Cardiac muscle cell (in vitro differentiated cells and primary cell): ENCODE data around the gene ADAM12. TPM values are rescaled to one million over a fixed set of nuclear protein-coding genes. Genes with fewer than 3 reads are reported as not detected.
A peak's percentile ranks its signal among the peaks of the same experiment; 100 is the strongest.

Experiments
- DNase-seq, 2 donors: peaks; one replicate each; pipeline versions ENCODE4 v3.0.0 to v3.0.0-alpha.2; 2010 to 2017; ENCODE audit warnings: low read depth in 1 of 2, low spot score in 1 of 2
- H3K27ac ChIP-seq: fragments of 200-600 bp; sonication (generic); 2 replicates; pipeline ENCODE4 v1.5.1; 2016
- H3K27me3 ChIP-seq: fragments of 200-600 bp; sonication (generic); 2 replicates; pipeline ENCODE4 v1.6.0; 2016; ENCODE audit warnings: control low read depth
- H3K36me3 ChIP-seq: fragments of 200-600 bp; sonication (generic); 2 replicates; pipeline ENCODE4 v1.5.1; 2016; ENCODE audit warnings: control low read depth
- H3K4me1 ChIP-seq: fragments of 200-600 bp; sonication (generic); 2 replicates; pipeline ENCODE4 v1.8.1; 2017; ENCODE audit warnings: low read depth, mild to moderate bottlenecking, mixed run types
- H3K4me3 ChIP-seq: fragments of 200-600 bp; sonication (generic); 2 replicates; pipeline ENCODE4 v1.5.1; 2016; ENCODE audit warnings: mild to moderate bottlenecking
- H3K9me3 ChIP-seq: fragments of 200-600 bp; sonication (generic); 2 replicates; pipeline ENCODE4 v1.5.1; 2017; ENCODE audit warnings: low read depth, mild to moderate bottlenecking, control low read depth
- polyA plus RNA-seq: library from polyadenylated mRNA; unstranded; fragments of >200 nt; fragmentation: Nextera tagmentation; extraction: Ambion mirVana; gene quantifications from 2 replicates; pipeline ENCODE4 v1.2.1, GENCODE V29; 2016
- total RNA-seq: library from RNA; depleted of rRNA; stranded (reverse); fragments of >200 nt; gene quantifications from 2 replicates; pipeline ENCODE4 v1.2.3, GENCODE V29; 2016
- TF ChIP-seq, protein P1 (sequence below): IDR thresholded peaks from 2 replicates; pipeline ENCODE4 v1.5.1; 2012; ENCODE audit warnings: low read depth, mild to moderate bottlenecking, low read length

Gene ADAM12
- total and polyA plus RNA-seq, 2 experiments from 2014 or later, result 0.18 to 1.1 TPM

DNA sequence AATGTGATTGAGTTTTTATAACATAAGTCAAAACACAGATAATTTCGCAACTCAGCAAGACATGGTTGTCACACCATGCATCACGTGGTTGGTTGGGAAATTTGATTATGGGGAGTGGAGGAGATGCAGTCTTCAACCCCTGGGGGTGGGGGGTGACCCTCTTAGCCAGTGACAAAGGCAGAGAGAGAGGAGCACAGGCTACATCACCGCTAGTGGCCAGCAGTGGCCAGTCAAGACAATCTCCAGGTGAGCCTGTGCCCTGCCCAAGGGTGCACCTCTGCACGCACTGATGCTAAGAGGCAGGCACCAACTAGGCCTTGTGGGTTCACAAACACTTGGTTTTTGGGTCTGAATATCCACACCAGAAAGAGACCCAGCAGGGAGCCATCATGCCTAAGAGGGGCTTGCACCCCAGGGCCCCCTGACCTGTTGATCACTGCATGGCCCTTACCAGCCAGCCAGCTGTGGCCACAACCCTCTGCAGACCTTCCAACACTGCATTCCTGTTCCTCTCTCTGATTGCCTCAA lies 247.5 kb downstream of the ADAM12 start:
- no peaks in the 10 kb centered on the region for H3K27me3 ChIP-seq
- H3K36me3 ChIP-seq, result no peaks in the 10 kb centered on the region
- H3K4me1 ChIP-seq, result no peaks in the 10 kb centered on the region
- no peak overlapping the region for H3K27ac ChIP-seq
- TF ChIP-seq, protein P1, sequence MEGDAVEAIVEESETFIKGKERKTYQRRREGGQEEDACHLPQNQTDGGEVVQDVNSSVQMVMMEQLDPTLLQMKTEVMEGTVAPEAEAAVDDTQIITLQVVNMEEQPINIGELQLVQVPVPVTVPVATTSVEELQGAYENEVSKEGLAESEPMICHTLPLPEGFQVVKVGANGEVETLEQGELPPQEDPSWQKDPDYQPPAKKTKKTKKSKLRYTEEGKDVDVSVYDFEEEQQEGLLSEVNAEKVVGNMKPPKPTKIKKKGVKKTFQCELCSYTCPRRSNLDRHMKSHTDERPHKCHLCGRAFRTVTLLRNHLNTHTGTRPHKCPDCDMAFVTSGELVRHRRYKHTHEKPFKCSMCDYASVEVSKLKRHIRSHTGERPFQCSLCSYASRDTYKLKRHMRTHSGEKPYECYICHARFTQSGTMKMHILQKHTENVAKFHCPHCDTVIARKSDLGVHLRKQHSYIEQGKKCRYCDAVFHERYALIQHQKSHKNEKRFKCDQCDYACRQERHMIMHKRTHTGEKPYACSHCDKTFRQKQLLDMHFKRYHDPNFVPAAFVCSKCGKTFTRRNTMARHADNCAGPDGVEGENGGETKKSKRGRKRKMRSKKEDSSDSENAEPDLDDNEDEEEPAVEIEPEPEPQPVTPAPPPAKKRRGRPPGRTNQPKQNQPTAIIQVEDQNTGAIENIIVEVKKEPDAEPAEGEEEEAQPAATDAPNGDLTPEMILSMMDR, result no peak
- H3K4me3 ChIP-seq, result no peak overlapping the region
- H3K9me3 ChIP-seq, result no peaks in the 10 kb centered on the region
- DNase-seq, result no peak

DNA sequence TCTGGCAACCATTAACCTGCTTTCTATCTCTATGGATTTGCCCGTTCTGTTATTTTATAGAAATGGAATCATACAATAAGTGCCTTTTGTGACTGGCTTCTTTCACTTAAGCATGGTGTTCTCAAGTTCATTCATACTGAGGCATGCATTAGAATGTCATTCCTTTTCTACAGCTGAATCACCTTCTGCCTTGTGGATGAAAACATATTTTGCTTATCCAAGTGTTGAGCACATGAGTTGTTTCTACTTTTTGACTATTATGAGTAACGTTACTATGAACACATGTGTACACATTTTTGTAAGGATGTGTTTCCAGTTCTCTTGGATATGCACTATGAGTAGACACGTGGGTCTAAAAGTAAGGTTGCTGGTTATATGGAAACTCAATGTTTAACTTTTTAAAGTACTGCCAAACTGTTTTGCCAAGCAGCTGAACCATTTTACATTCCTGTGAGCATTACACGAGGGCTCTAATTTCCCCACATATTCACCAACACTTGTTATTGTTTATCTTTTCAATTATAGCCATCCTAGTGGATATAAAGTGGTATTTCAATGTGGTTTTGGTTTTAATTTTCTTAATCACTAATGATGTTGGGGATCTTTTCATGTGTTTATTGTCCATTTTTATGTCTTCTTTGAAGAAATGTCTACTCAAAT lies 250.6 kb downstream of the ADAM12 start:
- H3K27me3 ChIP-seq, result no peaks in the 10 kb centered on the region
- H3K36me3 ChIP-seq, result no peaks in the 10 kb centered on the region
- H3K27ac ChIP-seq, result no peak overlapping the region
- no peaks in the 10 kb centered on the region for H3K4me1 ChIP-seq
- no peaks in the 10 kb centered on the region for H3K9me3 ChIP-seq
- no peak overlapping the region for H3K4me3 ChIP-seq
- TF ChIP-seq, protein P1, result no peak
- no peak for DNase-seq

DNA sequence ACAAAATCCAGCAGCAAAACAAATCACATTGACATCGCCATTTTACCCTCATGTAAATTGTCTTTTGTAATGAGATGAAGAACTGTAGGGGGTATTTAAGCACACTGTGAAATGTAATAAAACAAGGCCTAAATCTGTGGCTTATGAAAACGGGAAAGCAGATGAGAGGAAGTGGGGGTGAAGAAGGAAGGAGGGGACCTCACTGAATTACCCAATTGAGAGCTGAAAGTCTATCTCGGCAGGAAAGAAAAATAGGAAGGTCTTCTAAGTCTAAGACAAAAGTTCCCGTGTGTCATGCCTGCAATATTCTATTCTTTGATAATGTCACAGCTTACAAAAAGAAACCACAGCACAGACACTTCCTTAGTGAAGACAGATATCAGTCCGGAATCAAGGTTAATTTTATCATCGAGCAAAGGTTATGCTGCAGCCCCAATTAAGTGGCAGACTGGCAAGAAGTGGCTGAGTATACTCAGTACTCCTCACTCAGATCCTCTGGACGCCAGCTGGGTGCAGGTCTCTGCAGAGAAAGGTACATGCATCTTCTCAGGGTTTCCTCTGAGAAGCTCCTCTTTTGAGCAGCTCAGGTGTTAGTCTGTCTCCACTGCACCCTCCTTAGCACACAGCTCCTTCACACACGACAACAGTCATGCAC lies 252.2 kb downstream of the ADAM12 start:
- no peak overlapping the region for H3K27ac ChIP-seq
- no peaks in the 10 kb centered on the region for H3K4me1 ChIP-seq
- no peaks in the 10 kb centered on the region for H3K27me3 ChIP-seq
- no peak overlapping the region for H3K4me3 ChIP-seq
- no peak for DNase-seq
- H3K36me3 ChIP-seq, result no peaks in the 10 kb centered on the region
- TF ChIP-seq, protein P1, result no peak
- no peaks in the 10 kb centered on the region for H3K9me3 ChIP-seq

GRCh38 chr10:126135177-126135576 lies 253.1 kb downstream of the ADAM12 start:
- H3K4me3 ChIP-seq, result no peak overlapping the region
- H3K4me1 ChIP-seq, result no peaks in the 10 kb centered on the region
- H3K27me3 ChIP-seq, result no peaks in the 10 kb centered on the region
- no peaks in the 10 kb centered on the region for H3K9me3 ChIP-seq
- H3K36me3 ChIP-seq, result no peaks in the 10 kb centered on the region
- peak in 1 of 2 donors; percentile 26 for DNase-seq
- H3K27ac ChIP-seq, result no peak overlapping the region
- TF ChIP-seq, protein P1, result peak; percentile 18

DNA sequence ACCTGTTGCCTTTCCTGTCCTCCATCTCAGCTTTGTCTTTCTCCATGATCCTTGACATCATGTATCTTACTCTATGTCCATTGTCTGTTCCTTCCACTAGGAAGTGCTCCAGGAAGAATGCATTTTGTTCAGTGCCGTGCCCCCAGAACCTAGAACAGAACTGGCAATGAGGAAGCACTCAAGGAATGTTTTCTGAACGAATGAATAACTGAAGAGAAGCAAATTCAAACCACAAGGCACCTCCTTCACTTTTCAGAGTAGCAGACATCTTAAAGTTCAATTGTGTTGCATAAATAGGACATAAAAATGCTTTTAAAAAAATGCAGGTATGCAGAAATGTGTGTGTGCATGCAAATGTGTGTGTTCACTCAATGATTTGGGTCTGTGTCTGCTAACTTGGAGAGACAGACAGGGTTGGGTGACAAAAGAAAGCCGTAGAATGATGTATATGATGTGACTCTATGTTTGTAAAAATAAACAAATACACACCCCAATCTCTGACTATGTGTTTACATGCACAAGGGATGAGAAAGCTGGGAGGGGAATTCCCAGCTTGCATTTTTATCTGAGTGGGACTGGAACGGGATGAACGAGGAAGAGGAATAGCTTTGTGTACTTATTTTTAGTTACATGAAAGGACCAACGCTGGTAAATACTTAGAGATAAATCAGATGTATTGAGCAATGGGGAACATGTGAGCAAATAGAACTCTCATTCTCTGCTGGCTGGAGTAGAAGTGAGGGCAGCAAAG lies 254.2 kb downstream of the ADAM12 start:
- peak in 1 of 2 donors; percentile 75 for DNase-seq
- H3K27ac ChIP-seq, result no peak overlapping the region
- TF ChIP-seq, protein P1, result no peak

More for the DNA sequence above, 254.2 kb downstream of the ADAM12 start:
- Histone ChIP-seq H3K27me3 (no peaks in the 10 kb centered on the region), H3K4me1 (no peaks in the 10 kb centered on the region), H3K9me3 (no peaks in the 10 kb centered on the region), H3K4me3 (no peak overlapping the region), H3K36me3 (no peaks in the 10 kb centered on the region)
